HG03457 (cell line): ENCODE measurements around the gene ZNF727.
"Not testable (repeated sequence)": the region's sequence is repeated elsewhere in the genome, so short reads cannot be mapped to it uniquely, and the experiment has no call there.

Source experiments
- ATAC-seq: cut with Tn5 transposase; IDR thresholded peaks from one replicate; pipeline ENCODE4 v1.9.1; 2021; ENCODE audit warnings: moderate number of reproducible peaks; ENCODE audit not compliant: unreplicated experiment

ZNF727 gene

GRCh38 chr7:64045301-64046040 lies at the start of gene ZNF727:
ZNF727 (plus strand) TSS chr7:64045434; CDS start chr7:64045622, 188 bp downstream.
- no peak for ATAC-seq

GRCh38 chr7:63998549-63998948 lies 46.7 kb upstream of the ZNF727 start, which contains the start of gene ZNF722:
ZNF722 (plus strand) TSS chr7:63998849; CDS start chr7:63998962, 113 bp downstream.
- no peak for ATAC-seq

- not testable (repeated sequence) for ATAC-seq
Observed at GRCh38 chr7:64015496-64015895, 29.7 kb upstream of the ZNF727 start.

GRCh38 chr7:64035388-64035787 lies 9.8 kb upstream of the ZNF727 start:
- ATAC-seq = no peak

GRCh38 chr7:64037095-64037494 lies 8.1 kb upstream of the ZNF727 start:
- no peak for ATAC-seq

GRCh38 chr7:64046041-64046389 lies 781 bp downstream of the ZNF727 start:
- no peak for ATAC-seq

- ATAC-seq = not testable (repeated sequence)
Observed at GRCh38 chr7:64077837-64078698, 32.8 kb downstream of the ZNF727 start.

GRCh38 chr7:64078699-64078994 lies 33.4 kb downstream of the ZNF727 start:
- ATAC-seq = no peak

GRCh38 chr7:64087501-64087900 lies 42.3 kb downstream of the ZNF727 start:
- no peak for ATAC-seq

- not testable (repeated sequence) for ATAC-seq
Observed at GRCh38 chr7:64088863-64089262, 43.6 kb downstream of the ZNF727 start.
